Ureter (tissue), 1 donor: Measurements from ENCODE around the gene LSG1. TPM values are rescaled to one million over a fixed set of nuclear protein-coding genes. Genes with fewer than 3 reads are reported as not detected.
"Not testable (repeated sequence)": the region's sequence is repeated elsewhere in the genome, so short reads cannot be mapped to it uniquely, and the experiment has no call there.

ENCODE experiments used
- DNase-seq: peaks from one replicate; pipeline ENCODE4 v3.0.0-alpha.2; 2020; ENCODE audit warnings: low spot score
- total RNA-seq: library from RNA; stranded (reverse); gene quantifications from one replicate; pipeline ENCODE4 v1.2.4, GENCODE V29; 2023
- donor health status: DM: yes; HTN: yes; CAD: no.

LSG1 gene
- total RNA-seq, 1 donor from 2014 or later, result 64.5 TPM

DNA sequence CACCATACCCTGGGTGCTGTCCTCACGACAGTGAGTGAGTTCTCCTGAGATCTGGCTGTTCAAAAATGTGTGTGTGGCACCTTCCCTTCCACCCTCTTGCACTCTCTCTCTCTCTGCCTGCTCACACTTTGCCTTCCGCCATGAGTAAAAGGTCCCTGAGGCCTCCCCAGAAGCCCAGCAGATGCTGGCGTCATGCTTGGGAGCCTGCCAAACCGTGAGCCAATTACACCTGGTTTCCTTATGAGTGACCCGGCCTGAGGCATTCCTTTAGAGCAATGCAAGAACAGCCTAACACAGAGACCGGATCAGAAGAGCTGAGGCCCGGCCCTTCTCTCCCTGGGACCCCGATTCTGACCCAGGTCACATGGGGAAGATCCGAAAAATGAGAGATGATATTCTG is 54.2 kb downstream of the LSG1 start:
- DNase-seq, result no peak

- no peak for DNase-seq
Measured at GRCh38 chr3:194617143-194617671, 54.8 kb downstream of the LSG1 start.

DNA sequence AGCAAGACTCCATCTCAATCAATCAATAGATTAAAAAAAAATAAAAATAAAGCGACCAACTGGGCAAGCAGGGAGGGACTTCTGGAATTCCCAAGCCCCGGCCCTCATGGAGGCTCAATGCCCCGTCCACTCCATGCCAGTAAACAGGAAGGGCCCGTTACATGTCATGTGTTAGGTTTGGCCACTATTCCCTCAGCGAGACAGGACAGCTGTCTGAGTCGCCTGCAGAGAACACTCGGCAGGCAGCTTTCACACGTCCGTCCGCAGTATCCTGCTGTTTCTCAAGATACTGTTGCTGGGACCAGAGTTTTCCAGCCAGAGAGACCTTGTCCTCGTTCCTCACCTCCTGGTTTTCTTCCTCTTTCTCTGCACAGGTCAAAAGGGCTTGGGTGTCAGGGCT is 56.8 kb downstream of the LSG1 start:
- DNase-seq, result no peak

GRCh38 chr3:194612221-194612620 is 59.8 kb downstream of the LSG1 start:
- DNase-seq, result no peak

GRCh38 chr3:194610689-194611088 is 61.3 kb downstream of the LSG1 start:
- no peak for DNase-seq

- no peak for DNase-seq
Measured at GRCh38 chr3:194609601-194610000, 62.4 kb downstream of the LSG1 start.

DNA sequence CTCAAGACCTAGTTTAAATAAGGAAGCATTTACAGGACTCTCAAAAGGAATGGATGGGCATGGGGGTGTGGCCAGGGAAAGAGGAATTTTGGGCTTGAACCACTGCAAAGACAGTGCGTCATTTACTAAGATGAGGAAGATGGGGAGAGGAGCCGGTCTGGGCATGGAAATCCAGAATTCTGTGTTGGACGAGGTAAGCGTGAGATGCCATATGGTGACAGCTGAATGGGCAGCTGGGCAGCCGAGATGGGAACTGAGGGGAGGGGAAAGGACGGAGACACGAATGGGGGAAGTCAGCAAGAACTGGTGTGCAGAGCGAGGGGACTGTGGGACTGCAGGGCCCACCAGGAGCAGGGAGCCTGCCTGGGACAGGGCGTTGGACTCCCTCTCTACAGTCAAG is 63.0 kb downstream of the LSG1 start:
- DNase-seq, result no peak

GRCh38 chr3:194607592-194608389 is 64.2 kb downstream of the LSG1 start:
- DNase-seq, result no peak

- DNase-seq, result no peak
Measured at GRCh38 chr3:194606941-194607340, 65.0 kb downstream of the LSG1 start.

GRCh38 chr3:194606163-194606562 is 65.8 kb downstream of the LSG1 start:
- DNase-seq, result no peak

DNA sequence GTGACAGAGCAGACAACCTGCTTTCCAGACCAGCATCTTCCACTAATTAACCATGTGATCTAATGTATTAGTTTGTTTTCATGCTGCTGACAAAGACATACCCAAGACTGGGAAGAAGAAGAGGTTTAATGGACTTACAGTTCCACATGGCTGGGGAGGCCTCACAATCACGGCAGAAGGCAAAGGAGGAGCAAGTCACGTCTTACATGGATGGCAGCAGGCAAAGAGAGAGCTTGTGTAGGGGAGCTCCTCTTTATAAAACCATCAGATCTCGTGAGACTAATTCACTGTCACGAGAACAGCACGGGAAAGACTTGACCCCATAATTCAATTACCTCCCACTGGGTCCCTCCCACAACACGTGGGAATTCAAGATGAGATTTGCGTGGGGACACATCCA is 66.7 kb downstream of the LSG1 start:
- DNase-seq, result not testable (repeated sequence)

DNA sequence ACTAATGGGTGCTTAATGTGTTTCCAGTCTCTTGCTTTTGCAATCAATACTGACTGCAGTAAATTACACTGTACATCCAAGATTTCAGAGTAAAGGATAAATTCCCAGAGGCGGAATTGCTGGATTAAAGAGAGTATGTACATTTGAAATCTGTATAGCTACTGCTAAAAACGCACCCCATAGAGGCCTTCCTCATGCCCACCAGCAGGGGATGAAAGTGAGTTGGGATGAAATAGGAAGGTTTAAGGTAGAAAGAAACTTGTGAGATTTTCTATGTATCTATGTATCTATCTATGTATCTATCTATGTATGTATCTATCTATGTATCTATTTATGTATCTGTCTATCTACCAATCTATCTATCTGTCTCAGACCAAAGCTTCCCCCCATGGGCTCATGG is 67.2 kb downstream of the LSG1 start:
- no peak for DNase-seq

GRCh38 chr3:194604126-194604525 is 67.9 kb downstream of the LSG1 start:
- DNase-seq, result no peak

- DNase-seq, result no peak
Measured at GRCh38 chr3:194602669-194603171, 69.3 kb downstream of the LSG1 start.

GRCh38 chr3:194598771-194599557 is 73.0 kb downstream of the LSG1 start:
- DNase-seq, result no peak

GRCh38 chr3:194596906-194597305 is 75.1 kb downstream of the LSG1 start:
- DNase-seq, result no peak

GRCh38 chr3:194592798-194593752 is 78.9 kb downstream of the LSG1 start:
- DNase-seq, result peak; percentile 61
